ENCODE results near the gene ZNF778. TPM values are rescaled to one million over a fixed set of nuclear protein-coding genes. Genes with fewer than 3 reads are reported as not detected.

ZNF778 gene
- polyA plus RNA-seq, 1 of the 3 experiments (the other 2 are of a cell fraction), result 10.8 TPM

- Histone ChIP-seq H3K9ac (no peak overlapping the region), H2AFZ (ENCODE audit: low read depth) (no peak overlapping the region), H3K27me3 (ENCODE audit: insufficient read depth) (no peaks in the 10 kb centered on the region), H3K36me3 (replicated peaks in 1 of 2; ENCODE audit: control insufficient read depth in 1 of 2, insufficient read depth in 2 of 2, low read length in 1 of 2) (peaks cover 34 to 40% of the 10 kb centered on the region in 2 experiments), H3K4me2 (no peak overlapping the region), H3F3A (replicated peaks; ENCODE audit: insufficient read depth) (no peaks in the 10 kb centered on the region), H3K4me3 (ENCODE audit: low read depth in 2 of 2, low read length in 1 of 2) (no peak overlapping the region), H4K20me1 (ENCODE audit: insufficient read depth) (no peaks in the 10 kb centered on the region), H3K27ac (ENCODE audit: low read depth in 2 of 2, low read length in 1 of 2) (no peak overlapping the region), H3K4me1 (ENCODE audit: control insufficient read depth in 1 of 2, insufficient read depth in 2 of 2, low read depth in 1 of 2, low read length in 1 of 2) (no peaks in the 10 kb centered on the region), H3K9me2 (no peaks in the 10 kb centered on the region), H3K79me2 (ENCODE audit: insufficient read depth) (no peaks in the 10 kb centered on the region; the same call in 1 of the 2 replicates), H3K9me3 (no peaks in the 10 kb centered on the region)
- WGBS (ENCODE audit: low lambda C conversion rate), result 97% methylated on average over 16 of the region's 16 CpGs
- TF ChIP-seq NRF1 (IDR thresholded peaks at IDR 0.05; ENCODE audit: low read depth, low read length), result no peak
- TF ChIP-seq YY1 (IDR thresholded peaks at IDR 0.05; ENCODE audit: low read depth), result no peak
- no peak for TF ChIP-seq EP300 (IDR thresholded peaks at IDR 0.05; ENCODE audit: borderline replicate concordance in 1 of 2, low read depth in 1 of 2, low read length in 1 of 2)
- TF ChIP-seq, protein P1, sequence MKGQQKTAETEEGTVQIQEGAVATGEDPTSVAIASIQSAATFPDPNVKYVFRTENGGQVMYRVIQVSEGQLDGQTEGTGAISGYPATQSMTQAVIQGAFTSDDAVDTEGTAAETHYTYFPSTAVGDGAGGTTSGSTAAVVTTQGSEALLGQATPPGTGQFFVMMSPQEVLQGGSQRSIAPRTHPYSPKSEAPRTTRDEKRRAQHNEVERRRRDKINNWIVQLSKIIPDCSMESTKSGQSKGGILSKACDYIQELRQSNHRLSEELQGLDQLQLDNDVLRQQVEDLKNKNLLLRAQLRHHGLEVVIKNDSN (IDR thresholded peaks at IDR 0.05; ENCODE audit: borderline replicate concordance, low read depth), result no peak
- no peak for TF ChIP-seq PBX3 (IDR thresholded peaks at IDR 0.05)
- no peak for TF ChIP-seq FOXM1 (IDR thresholded peaks at IDR 0.05; ENCODE audit: low read depth)
- no peak for TF ChIP-seq CHD2 (IDR thresholded peaks at IDR 0.05; ENCODE audit: low read length, partially characterized antibody)
- TF ChIP-seq REST (IDR thresholded peaks at IDR 0.05; ENCODE audit: low read depth, low read length), result no peak
- TF ChIP-seq, protein P2, sequence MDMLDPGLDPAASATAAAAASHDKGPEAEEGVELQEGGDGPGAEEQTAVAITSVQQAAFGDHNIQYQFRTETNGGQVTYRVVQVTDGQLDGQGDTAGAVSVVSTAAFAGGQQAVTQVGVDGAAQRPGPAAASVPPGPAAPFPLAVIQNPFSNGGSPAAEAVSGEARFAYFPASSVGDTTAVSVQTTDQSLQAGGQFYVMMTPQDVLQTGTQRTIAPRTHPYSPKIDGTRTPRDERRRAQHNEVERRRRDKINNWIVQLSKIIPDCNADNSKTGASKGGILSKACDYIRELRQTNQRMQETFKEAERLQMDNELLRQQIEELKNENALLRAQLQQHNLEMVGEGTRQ (IDR thresholded peaks at IDR 0.05; ENCODE audit: borderline replicate concordance, low read depth, low read length), result no peak
- ChIA-PET CTCF (no interaction called here), POLR2A (no interaction called here)
- DNase-seq, result no peak
Measured at GRCh38 chr16:89233678-89234490, 16.4 kb downstream of the ZNF778 start.
